H9 (cell line): Measurements from ENCODE around the gene TUG1. TPM values are rescaled to one million over a fixed set of nuclear protein-coding genes. Genes with fewer than 3 reads are reported as not detected.
A peak's percentile ranks its signal among the peaks of the same experiment; 100 is the strongest.

ENCODE experiments used
- DNase-seq: peaks from one replicate; pipeline ENCODE4 v3.0.0-alpha.2; 2017
- H2AFZ ChIP-seq: one replicate; pipeline ENCODE4 v1.6.1; 2013; ENCODE audit warnings: mild to moderate bottlenecking, low read length, control low read depth, moderate library complexity
- H2AK5ac ChIP-seq: 2 replicates; pipeline ENCODE4 v1.6.1; 2013; ENCODE audit warnings: low read length, control low read depth, mixed read lengths; ENCODE audit not compliant: insufficient read length
- H2BK120ac ChIP-seq: one replicate; pipeline ENCODE4 v1.6.1; 2013; ENCODE audit warnings: low read depth, mild to moderate bottlenecking, low read length, control low read depth, inconsistent platforms; ENCODE audit not compliant: poor library complexity, severe bottlenecking
- H2BK12ac ChIP-seq: 2 replicates; pipeline ENCODE4 v1.6.1; 2013; ENCODE audit warnings: low read length, control low read depth, mixed read lengths, low read depth; ENCODE audit not compliant: insufficient read length
- H2BK15ac ChIP-seq: 2 replicates; pipeline ENCODE4 v1.6.1; 2013; ENCODE audit warnings: low read depth, low read length, control low read depth
- H2BK20ac ChIP-seq: one replicate; pipeline ENCODE4 v1.6.1; 2013; ENCODE audit warnings: low read depth, mild to moderate bottlenecking, low read length, control low read depth, inconsistent platforms; ENCODE audit not compliant: poor library complexity, severe bottlenecking
- H2BK5ac ChIP-seq: 2 replicates; pipeline ENCODE4 v1.6.1; 2013; ENCODE audit warnings: low read length, control low read depth, mixed read lengths; ENCODE audit not compliant: insufficient read length
- H3K14ac ChIP-seq: 2 replicates; pipeline ENCODE4 v1.6.1; 2013; ENCODE audit warnings: low read length, control low read depth; ENCODE audit not compliant: insufficient read depth
- H3K18ac ChIP-seq: 2 replicates; pipeline ENCODE4 v1.6.1; 2013; ENCODE audit warnings: low read depth, mild to moderate bottlenecking, mixed read lengths, low read length, control low read depth; ENCODE audit not compliant: insufficient read length
- H3K23ac ChIP-seq: 2 replicates; pipeline ENCODE4 v1.6.1; 2013; ENCODE audit warnings: low read length, control low read depth, mixed read lengths, low read depth; ENCODE audit not compliant: insufficient read length
- H3K23me2 ChIP-seq: 2 replicates; pipeline ENCODE4 v1.6.1; 2013; ENCODE audit warnings: low read depth, mild to moderate bottlenecking, mixed read lengths, low read length, control low read depth; ENCODE audit not compliant: insufficient read length, poor library complexity, severe bottlenecking
- H3K27ac ChIP-seq: 2 replicates; pipeline ENCODE4 v1.5.1; 2013; ENCODE audit warnings: low read length, control low read depth, mixed read lengths, low read depth; ENCODE audit not compliant: insufficient read length
- H3K27me3 ChIP-seq: 2 replicates; pipeline ENCODE4 v1.6.1; 2013; ENCODE audit warnings: low read length, control low read depth, inconsistent platforms; ENCODE audit not compliant: insufficient read depth
- H3K4ac ChIP-seq: 2 replicates; pipeline ENCODE4 v1.6.1; 2013; ENCODE audit warnings: low read depth, mild to moderate bottlenecking, control low read depth, inconsistent platforms, low read length, moderate library complexity
- H3K4me1 ChIP-seq: 2 replicates; pipeline ENCODE4 v1.6.1; 2013; ENCODE audit warnings: low read length, control low read depth, inconsistent platforms; ENCODE audit not compliant: insufficient read depth
- H3K4me2 ChIP-seq: 2 replicates; pipeline ENCODE4 v1.6.1; 2013; ENCODE audit warnings: low read length, control low read depth, mixed read lengths; ENCODE audit not compliant: insufficient read length, insufficient read depth
- H3K56ac ChIP-seq: 2 replicates; pipeline ENCODE4 v1.6.1; 2013; ENCODE audit warnings: low read depth, mild to moderate bottlenecking, mixed read lengths, low read length, control low read depth; ENCODE audit not compliant: insufficient read length
- H3K79me1 ChIP-seq: 2 replicates; pipeline ENCODE4 v1.6.1; 2013; ENCODE audit warnings: low read depth, mild to moderate bottlenecking, moderate library complexity, low read length, control low read depth, inconsistent platforms; ENCODE audit not compliant: insufficient read depth, poor library complexity, severe bottlenecking
- H3K79me2 ChIP-seq: 2 replicates; pipeline ENCODE4 v1.6.1; 2013; ENCODE audit warnings: low read length, control low read depth, inconsistent platforms; ENCODE audit not compliant: insufficient read depth
- H3K9ac ChIP-seq: 2 replicates; pipeline ENCODE4 v1.6.1; 2013; ENCODE audit warnings: low read length, control low read depth, mixed read lengths; ENCODE audit not compliant: insufficient read length; ENCODE audit errors: extremely low read depth
- H3K9me3 ChIP-seq: one replicate; pipeline ENCODE4 v1.6.1; 2013; ENCODE audit warnings: low read depth, low read length, inconsistent platforms; ENCODE audit not compliant: control insufficient read depth
- H3T11ph ChIP-seq: one replicate; pipeline ENCODE4 v1.6.1; 2013; ENCODE audit warnings: mild to moderate bottlenecking, low read length, control low read depth, inconsistent platforms
- H4K20me1 ChIP-seq: one replicate; pipeline ENCODE4 v1.6.1; 2013; ENCODE audit not compliant: control insufficient read depth, insufficient read length, insufficient read depth
- H4K5ac ChIP-seq: 2 replicates; pipeline ENCODE4 v1.6.1; 2013; ENCODE audit warnings: low read depth, mild to moderate bottlenecking, mixed read lengths, low read length, control low read depth; ENCODE audit not compliant: insufficient read length
- H4K8ac ChIP-seq: replicated peaks from 2 replicates; pipeline ENCODE4 v1.6.1; 2013; ENCODE audit warnings: low read length, control low read depth, mixed read lengths, low read depth; ENCODE audit not compliant: insufficient read length
- H4K91ac ChIP-seq: 2 replicates; pipeline ENCODE4 v1.6.1; 2013; ENCODE audit warnings: low read depth, mild to moderate bottlenecking, moderate library complexity, mixed read lengths, low read length, control low read depth; ENCODE audit not compliant: insufficient read length
- H3K27ac Mint-ChIP-seq, 3 experiments: 2 replicates in 2 of 3; 3 replicates in 1 of 3; pipeline ENCODE4 v1.8.0; 2020 to 2021; ENCODE audit warnings: mixed read lengths in 3 of 3, mild to moderate bottlenecking in 1 of 3, moderate library complexity in 1 of 3
- H3K27me3 Mint-ChIP-seq: 2 replicates; pipeline ENCODE4 v1.8.0; 2021; ENCODE audit warnings: low read depth, mild to moderate bottlenecking, moderate library complexity, mixed read lengths
- H3K36me3 Mint-ChIP-seq, 3 experiments: 2 replicates in 2 of 3; 3 replicates in 1 of 3; pipeline ENCODE4 v1.8.0; 2020 to 2021; ENCODE audit warnings: low read depth in 3 of 3, mixed read lengths in 3 of 3; ENCODE audit not compliant: insufficient read depth in 1 of 3
- H3K4me1 Mint-ChIP-seq, 2 experiments: 2 replicates each; pipeline ENCODE4 v1.8.0; 2020; ENCODE audit warnings: mixed read lengths in 2 of 2
- H3K4me3 Mint-ChIP-seq, 2 experiments: 2 replicates in 1 of 2; 3 replicates in 1 of 2; pipeline ENCODE4 v1.8.0; 2020 to 2021; ENCODE audit warnings: mild to moderate bottlenecking in 2 of 2, mixed read lengths in 2 of 2, moderate library complexity in 1 of 2
- H3K9me3 Mint-ChIP-seq, 2 experiments: 2 replicates in 1 of 2; 3 replicates in 1 of 2; pipeline ENCODE4 v1.8.0; 2020; ENCODE audit warnings: mild to moderate bottlenecking in 2 of 2, mixed read lengths in 2 of 2, moderate library complexity in 1 of 2
- CTCF ChIP-seq: fragments of 200-600 bp; sonication (generic); conservative IDR thresholded peaks from 3 replicates; pipeline ENCODE4 v1.8.0; 2021; ENCODE audit warnings: antibody characterized with exemption, mild to moderate bottlenecking
- WGBS: extraction: QIAGEN DNeasy Blood & Tissue Kit; methylation state at CpG from one replicate; pipeline ENCODE4 v1.1.7; 2013; ENCODE audit warnings: missing lambda C conversion rate, low lambda C conversion rate, mixed read lengths; ENCODE audit not compliant: insufficient read length; ENCODE audit errors: extremely low coverage; 5-methylcytosine and 5-hydroxymethylcytosine counted together
- total RNA-seq: library from RNA; stranded (reverse); gene quantifications from 2 replicates; pipeline ENCODE4 v1.2.1, GENCODE V29; 2021

TUG1 gene
- total RNA-seq, 1 experiment from 2014 or later, result 99.6 TPM

GRCh38 chr22:30933457-30933856, 35.6 kb upstream of the TUG1 start:
- Mint-ChIP-seq H3K36me3 (peaks cover 66 to 86% (median 84%) of the 10 kb centered on the region in 3 experiments; a peak in 6 of 7 replicates), H3K4me3 (no peak overlapping the region)

More at GRCh38 chr22:30933457-30933856, 35.6 kb upstream of the TUG1 start:
- H3K79me1 ChIP-seq, result no peaks in the 10 kb centered on the region
- no peaks in the 10 kb centered on the region for H3K27me3 ChIP-seq
- WGBS, result no CpG with 5 or more reads among the region's 7 CpGs
- H2BK5ac ChIP-seq, result no peak overlapping the region
- no peak overlapping the region for H4K5ac ChIP-seq
- H3K79me2 ChIP-seq, result no peaks in the 10 kb centered on the region
- H3K23ac ChIP-seq, result no peak overlapping the region
- H3K56ac ChIP-seq, result no peak overlapping the region
- no peak overlapping the region for H3K9ac ChIP-seq
- Mint-ChIP-seq H3K27ac (0 out of 7 replicates have a peak overlapping the region, but pooled peaks of 1 of the 3 experiments have one; percentile 57), H3K9me3 (no peaks in the 10 kb centered on the region; a peak in 1 of 5 replicates), H3K27me3 (no peaks in the 10 kb centered on the region; the same call in 1 of the 2 replicates), H3K4me1 (no peaks in the 10 kb centered on the region)
- no peak overlapping the region for H3K18ac ChIP-seq
- H2BK20ac ChIP-seq, result no peak overlapping the region
- H3K9me3 ChIP-seq, result no peaks in the 10 kb centered on the region
- DNase-seq, result no peak
- H2AFZ ChIP-seq, result no peak overlapping the region
- H2BK120ac ChIP-seq, result no peak overlapping the region
- TF ChIP-seq CTCF, result no peak
- no peak overlapping the region for H3T11ph ChIP-seq
- no peak overlapping the region for H3K4ac ChIP-seq
- H3K14ac ChIP-seq, result no peak overlapping the region
- H3K4me1 ChIP-seq, result no peaks in the 10 kb centered on the region
- no peak overlapping the region for H2AK5ac ChIP-seq
- H3K4me2 ChIP-seq, result no peak overlapping the region
- H3K23me2 ChIP-seq, result no peaks in the 10 kb centered on the region
- no peak overlapping the region for H3K27ac ChIP-seq
- H4K8ac ChIP-seq, result no peak overlapping the region
- H2BK15ac ChIP-seq, result no peak overlapping the region
- H4K91ac ChIP-seq, result no peak overlapping the region
- peaks cover 2% of the 10 kb centered on the region for H4K20me1 ChIP-seq
- H2BK12ac ChIP-seq, result no peak overlapping the region
